AG08395 (cell line): Measurements from ENCODE around the gene DIO3.

Source experiments
- DNase-seq: peaks from one replicate; pipeline ENCODE4 v3.0.0; 2012; ENCODE audit warnings: mixed read lengths, low spot score

Gene DIO3

DNA sequence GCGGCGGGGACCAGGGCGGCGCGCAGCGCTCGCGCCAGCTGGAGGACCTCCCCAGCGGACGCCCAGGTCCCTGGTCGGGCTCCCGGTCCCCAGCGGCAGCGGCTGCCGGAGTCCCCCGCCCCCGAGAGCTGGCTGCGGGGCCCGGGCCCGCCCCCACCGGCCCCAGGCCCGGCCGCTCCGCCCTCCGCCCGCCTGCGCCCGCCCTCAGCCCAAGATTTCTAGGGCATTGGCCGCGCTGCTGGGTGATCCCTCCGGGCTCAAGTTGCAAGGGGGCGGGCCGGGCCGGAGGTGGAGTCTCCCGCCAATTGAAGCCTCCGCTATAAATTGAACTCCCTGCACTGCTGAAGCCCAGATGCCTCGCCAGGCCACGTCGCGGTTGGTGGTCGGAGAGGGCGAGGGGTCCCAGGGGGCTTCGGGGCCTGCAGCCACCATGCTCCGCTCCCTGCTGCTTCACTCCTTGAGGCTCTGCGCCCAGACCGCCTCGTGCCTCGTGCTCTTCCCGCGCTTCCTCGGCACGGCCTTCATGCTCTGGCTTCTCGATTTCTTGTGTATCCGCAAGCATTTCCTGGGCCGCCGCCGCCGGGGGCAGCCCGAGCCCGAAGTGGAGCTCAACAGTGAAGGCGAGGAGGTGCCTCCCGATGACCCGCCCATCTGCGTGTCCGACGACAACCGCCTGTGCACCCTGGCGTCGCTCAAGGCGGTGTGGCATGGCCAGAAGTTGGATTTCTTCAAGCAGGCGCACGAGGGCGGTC, at the start of gene DIO3:
Gene DIO3, plus strand, starts transcription at position 351 of the 752 bp plus-strand sequence.
- DNase-seq: no peak

DNA sequence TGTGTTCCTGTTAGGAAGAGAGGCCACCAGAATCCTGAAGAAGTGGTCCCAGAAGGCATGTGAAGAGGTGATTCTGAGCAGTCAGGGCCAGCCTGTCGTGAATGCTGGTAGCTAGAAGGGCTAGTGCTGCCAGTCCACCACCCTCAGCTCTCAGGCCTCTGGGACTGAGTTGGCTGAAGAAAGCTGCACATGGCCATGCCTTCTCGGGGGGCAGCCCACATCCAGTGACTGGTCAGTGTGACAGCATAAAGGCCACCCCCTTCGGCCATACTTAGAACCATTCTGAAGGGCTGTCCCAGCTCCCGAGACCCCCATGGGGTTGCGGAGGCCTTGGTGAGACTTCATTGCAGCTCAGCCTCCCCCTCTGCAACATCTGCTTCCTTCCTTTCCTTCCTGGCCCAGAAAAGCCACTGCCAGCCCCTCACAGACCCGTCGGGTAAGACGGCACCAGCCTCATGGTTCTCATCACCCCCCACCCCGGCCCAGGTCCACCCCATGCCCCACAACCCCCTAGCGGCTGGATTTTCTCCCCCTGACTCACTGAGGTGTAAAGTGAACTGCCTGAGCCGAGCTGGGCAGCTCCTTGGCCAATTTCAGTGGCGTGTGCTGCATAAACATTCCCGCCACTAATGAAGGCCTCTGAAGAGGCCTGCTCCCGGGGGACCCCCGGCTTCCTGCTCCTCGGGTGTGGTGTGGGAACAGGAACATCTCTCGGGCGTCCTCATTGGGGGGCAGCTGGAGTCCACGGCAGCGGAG, 49.5 kb upstream of the DIO3 start:
- DNase-seq: no peak

DNA sequence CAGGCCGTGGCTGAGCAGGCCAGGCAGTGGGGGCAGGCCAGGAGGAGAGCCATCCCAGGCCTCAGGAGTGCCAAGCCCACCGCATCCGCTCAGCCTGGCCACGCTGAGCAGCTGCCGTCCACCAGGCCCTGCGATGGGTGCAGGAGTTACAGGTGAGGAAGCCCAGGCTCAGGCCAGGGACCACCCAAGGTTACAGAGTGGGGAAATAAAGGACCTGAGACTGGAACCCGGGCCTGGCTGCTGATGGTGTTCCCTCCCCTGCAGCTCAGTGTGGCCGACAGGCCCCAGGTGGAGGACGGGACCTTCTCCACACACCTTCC, 49.0 kb upstream of the DIO3 start:
- no peak for DNase-seq

DNA sequence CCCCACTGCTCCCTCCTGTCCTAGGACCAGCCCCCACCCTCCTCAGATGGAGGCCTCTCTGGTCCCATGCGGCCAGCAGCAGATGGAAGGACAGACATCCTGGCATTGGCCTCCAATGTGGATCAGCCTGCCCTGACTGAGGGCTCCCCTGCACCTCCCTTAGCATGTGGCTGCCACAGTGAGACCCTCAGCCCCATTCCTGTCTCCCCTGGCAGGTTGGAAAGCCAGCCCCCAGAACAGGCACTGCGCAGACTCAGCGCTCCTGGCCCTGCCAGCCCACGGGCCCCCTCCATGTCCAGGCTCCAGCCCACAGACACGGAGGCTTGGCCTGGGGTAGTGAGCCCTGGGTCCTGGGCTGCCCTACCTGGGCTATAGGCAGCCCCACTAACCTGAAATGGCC, 47.2 kb upstream of the DIO3 start:
- DNase-seq: no peak

DNA sequence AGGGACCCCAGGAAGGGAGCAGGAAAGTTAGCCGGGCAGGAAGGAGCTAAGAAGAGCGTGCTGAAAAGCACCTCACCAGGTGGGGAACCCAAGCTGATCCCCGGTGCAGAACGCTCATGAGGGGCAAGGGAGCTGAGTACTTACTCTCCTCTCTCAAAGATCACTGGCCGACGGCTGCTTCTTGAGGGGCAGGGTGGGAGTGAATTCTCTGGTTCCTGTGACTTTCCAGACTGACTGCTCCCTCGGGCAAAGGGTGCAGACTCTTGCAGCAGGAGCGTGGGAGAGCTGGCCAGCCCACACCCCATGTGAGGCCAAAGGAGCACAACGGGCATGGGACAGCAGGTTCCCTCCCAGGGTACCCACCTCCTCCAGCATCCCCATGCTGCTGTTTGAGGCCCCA, 44.9 kb upstream of the DIO3 start:
- DNase-seq: no peak

DNA sequence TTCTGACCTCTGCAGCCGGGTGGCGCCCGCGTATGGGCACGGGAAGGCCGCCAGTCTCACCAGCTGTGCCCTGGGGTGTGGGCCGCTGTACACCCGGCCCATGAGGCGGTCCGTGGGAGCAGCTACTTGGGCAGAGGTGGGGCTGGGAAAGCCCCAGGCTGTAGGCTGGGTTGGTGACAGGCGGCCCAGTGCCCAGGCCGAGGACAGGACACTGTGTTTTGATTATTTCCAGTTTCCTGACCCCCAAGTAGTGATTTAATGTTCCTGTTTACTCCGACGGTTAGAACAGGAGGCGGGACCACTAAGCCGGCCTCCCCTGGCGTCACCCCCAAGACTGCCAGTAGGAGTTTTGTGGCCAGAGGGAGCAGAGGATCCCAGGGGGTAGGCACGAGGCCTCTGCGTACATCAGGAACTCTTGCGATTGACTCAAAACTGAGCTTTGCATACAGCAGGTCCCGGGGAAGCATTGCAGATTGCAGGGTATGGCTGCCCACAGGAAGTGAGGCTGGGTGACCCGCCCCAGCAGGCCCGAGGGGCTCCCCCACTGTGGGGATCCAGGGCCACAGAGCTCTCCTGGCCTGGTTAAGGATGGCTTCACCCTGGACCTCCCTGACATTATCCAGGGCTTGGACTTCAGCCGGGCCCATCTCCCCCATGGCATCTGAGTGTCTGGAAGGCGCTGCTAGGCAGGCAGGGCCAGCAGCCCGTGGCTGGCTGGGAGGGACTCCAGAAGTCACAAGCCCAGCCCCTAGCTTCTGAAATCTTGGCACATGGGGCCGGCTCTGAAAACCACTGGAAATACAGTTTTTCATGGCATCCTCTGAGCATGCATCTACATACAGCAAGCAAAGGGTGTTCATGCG, 42.5 kb upstream of the DIO3 start:
- DNase-seq: no peak

DNA sequence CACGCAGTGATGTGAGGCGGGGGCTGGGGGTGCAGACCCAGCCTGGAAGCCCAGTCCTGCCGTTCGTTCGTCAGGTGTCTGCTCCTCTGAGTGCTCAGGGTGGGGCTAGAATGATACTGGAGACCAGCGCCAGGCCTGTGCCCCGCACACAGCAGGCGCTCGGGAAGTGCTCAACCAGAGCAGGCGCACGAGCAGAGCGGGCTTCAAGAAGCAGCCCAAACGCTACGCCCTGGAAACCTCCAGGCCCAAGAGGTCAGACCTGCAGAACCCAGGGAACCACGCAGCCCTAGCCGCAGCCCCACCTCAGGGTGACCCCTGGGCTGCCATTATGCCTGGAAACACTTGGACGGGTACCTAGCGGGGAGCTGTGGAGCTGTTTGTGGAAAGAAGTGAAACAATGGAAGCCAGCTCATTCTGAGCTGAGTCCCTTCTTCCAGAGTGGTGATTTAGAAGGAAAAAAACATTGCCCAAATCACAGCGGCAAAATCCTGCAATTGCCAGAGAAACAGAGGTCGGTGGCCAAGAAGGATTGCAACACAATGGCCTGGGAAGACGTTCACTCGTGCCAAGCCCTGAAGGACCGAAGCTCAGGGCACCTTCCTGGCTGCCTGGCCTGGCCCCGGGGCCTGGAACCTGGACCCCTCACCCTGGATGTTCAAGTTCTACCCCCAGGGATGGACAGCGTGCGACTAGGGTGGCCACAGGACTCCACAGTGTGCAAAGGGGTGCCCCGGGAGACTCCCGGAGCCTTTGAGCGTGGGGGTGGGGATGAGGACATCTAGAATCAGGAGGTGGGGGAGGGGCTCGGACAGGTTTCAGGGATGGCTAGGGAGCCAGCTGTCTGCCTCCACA, 40.4 kb upstream of the DIO3 start:
- DNase-seq: peak; percentile 38

DNA sequence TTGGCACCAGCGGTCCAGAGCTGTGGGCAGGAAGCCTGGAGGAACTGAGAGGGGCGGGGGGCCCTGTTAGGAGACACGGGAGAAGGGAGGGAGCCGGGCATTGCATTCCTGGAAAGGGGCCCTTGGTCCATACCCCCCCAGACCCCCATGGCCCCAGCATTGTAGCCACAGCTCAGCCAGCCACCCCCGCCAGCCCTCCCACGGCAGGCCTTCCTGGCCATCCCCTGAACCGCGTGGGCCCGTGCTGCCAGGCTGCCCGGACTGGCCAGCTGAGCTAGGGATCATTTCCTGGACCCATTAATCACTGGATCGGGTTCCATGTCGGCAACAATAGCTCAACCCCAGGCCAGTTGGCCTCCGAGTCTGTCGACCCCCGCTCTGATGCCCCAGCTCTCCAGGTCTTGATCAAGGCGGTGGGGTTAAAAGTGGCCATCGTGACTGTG, 39.8 kb upstream of the DIO3 start:
- no peak for DNase-seq

DNA sequence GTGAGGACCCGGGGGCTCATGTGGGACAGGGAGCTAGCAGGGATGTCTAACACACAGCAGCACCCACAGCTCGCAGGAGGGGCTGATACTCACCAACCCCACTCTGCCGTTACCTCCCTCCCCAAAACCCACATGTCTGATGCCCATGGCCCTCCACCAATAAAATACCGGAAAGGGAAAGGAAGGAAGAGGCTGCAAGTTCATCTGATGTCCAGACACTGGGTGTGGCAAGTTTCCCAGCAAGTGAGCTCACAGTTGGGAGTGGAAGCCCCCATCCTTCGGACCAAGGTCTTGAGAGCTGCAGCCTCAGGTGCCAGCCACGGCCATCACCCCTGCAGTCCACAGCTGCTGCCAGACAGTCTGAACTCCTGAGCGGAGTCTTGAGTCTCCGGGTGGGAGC, 39.3 kb upstream of the DIO3 start:
- no peak for DNase-seq

DNA sequence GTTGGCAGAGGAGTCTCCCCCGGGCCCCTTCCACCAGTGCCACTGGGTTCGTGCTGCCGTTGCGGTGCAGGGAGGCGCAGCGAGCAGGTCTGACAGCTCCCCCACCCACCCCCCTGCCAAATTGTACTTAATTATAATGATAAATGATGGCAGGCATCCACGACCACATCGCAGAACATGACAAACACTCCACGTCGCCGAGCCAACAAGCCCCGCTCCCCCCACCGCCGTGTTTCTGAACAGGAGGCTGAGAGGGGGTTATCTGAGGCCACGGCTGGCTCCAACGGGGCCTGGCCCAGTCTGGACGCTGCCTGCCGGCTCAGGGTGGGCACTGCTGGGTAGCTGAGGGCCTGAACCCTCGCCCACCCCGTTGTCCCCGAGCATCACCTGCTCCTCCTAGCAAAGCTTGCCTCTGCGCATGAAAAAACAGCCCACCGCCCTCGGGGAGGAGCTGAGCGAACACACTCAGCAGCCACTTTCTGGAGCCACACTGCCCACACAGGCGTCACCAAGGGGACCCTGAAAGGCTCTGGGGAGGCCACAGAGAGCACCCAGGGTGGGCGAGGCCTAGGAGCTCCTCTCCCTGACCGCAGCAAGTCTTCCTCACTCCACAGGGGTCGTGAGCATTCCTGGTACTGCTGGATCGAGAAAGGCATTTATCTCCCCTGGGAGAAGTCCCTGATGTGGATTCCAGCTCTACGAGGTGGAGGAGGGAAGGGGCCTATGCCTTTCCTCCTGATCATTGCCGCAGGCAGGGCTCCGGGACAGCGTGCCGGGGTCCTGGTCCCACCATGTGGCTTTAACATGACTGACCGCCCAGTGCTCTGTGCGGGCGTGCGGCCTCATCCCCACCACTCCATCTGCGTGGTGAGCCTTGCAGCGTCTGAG, 35.4 kb upstream of the DIO3 start:
- no peak for DNase-seq

DNA sequence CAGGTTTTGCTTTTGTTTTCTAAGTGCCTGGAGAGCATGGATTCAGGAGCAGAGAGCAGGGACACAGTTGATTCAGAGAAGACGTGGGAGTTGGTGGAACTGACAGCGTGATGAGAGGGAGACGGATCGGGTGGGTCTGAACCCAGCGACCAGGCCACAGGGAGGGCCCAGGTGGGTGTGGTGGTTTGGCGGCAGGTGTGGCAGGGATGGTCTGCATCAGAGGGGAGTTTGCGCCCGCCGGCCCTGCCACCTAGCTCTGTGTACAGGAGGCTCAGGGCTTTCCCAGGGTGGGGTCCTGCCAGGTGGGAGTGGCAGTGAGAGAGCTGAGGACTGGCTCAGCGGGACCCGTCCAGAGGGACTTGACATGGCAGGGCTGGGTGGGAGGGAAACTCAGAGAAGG, 33.3 kb upstream of the DIO3 start:
- no peak for DNase-seq

DNA sequence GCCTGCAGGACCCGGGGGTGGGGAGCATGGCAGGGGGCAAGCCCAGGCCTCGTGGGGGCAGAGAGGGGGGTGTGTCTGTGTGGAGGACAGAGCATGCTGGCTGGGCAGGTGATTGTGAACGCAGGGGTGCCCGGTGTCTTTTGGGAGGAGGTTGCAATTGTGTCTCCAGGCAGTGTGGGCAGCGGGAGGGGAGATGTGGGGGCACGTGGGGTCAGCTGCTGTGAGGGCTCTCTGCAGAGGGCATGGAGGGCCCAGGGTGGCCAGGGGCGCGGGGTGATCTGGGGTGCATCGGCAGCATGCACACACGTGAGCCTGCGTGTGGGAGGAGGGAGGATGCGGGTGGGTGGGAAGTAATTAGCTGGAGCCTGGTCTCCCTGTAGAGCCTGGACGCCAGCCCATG, 32.2 kb upstream of the DIO3 start:
- no peak for DNase-seq

DNA sequence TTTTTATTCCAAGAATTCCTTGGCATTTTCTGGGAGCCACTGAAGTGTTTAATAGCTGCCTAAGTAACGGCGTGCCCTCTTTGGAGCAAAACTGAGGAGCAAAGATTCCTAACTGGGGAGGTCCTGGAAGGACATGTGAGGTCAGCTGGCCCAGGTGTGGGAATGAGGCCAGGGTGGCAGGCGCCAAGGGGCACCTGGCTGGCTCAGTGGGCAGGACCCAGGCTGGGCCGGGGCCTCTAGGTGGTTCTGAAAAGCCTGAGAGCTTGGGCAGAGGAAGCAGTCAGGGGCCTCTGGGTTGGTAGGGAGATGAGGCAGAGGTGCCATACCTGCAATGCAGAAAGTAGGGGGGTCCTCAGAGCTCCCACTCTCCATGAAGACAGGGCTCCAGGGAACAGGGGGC, 27.1 kb upstream of the DIO3 start:
- DNase-seq: no peak

DNA sequence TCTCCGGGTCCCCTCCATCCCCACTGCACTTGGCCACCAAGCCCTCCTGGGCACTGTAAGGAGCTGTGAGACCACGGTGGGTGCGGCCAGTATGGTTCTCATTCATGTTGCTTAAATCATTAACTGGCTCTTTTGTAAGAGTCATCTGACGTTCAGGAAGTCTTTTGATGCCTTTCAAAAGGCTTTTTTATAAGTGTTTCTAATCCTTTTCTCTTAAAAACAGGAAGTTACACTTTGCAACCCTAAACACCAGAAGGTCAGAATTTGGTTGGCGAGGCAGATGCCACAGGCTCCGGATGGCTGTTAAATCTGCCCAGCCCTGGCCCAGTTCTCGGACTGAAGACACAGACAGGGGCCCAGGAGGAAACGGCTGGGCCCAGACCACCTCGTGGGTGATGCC, 26.1 kb upstream of the DIO3 start:
- no peak for DNase-seq

DNA sequence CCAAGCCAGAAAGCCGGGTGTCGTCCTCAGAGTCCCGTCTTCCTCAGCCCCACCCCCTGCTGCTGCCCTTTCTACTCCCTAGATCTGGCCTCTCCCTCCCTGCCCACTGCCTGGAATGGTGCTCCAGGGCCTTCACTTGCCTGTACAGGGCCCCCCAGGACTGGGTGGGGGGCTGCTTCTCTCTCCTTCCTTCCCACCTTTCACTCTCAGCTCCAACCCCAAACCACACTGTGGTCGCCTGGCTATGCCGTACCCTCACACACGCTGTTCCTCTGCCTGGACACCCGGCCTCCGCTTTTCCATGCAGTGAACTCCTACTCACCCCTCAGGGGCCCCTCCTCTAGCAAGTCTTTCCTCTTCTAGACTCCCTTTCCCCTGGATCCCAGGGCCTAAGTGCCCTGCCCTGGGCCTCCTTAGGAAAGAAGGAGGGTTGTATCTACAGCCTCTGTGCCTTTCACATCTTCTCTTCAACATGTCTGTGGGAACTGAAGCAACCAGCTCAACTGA, 25.5 kb upstream of the DIO3 start:
- no peak for DNase-seq

DNA sequence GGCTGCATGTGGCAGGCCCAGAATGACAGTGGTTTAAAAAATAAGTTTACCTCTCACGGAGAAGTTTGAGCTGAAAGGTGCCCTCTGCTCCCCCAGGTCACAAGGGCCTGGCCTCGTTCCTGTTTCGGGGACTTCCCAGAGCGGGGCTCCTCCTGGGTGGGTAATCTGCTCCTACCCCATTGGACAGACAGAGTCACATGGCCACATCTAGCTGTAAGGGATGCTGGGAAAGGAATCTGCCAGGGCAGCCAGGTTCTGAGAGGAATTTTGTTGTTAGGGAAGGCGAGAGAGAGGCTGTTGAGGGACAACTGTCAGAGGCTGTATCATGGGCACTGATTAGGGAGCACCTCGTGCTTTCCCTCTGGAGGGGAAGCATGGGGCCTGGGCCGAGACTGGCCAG, 24.0 kb upstream of the DIO3 start:
- DNase-seq: no peak

DNA sequence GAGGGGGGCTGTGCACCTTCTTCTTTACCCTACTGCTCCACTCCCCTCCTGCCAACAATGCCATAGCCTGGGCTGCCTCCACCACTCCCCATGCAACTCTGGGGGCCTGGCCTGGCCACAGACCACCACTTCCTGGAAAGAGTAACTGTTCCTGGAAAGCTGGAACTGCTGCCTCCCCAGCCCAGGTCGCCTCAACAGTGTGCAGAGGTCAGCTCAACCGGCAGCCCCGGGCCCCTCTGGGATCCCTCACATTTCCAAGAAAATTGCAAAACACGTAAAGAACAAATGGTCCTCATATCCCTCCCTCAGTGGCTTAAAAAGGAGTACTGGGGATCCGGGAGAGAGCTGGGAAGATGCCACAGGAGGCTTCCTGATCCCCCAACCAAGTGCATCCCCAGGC, 22.4 kb upstream of the DIO3 start:
- no peak for DNase-seq

DNA sequence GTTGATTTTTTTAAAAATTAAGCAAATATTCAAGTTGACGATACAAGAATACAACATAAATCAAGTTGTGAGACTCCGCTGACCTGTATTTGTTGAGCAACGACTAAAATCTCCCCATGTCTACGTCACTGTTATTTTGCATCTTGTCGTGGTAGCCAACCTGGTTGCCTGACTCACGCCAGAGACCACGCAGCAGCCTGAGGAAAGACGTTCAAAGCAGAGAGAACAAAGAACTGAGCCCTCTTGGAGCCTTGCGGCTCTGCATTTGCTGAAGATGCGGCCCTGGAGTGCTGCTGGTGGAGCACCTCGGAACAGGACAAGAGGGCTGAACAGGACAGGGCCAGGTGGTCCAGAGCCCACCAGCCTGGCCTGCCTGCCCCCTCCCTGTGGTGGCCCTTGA, 21.4 kb upstream of the DIO3 start:
- DNase-seq: no peak

DNA sequence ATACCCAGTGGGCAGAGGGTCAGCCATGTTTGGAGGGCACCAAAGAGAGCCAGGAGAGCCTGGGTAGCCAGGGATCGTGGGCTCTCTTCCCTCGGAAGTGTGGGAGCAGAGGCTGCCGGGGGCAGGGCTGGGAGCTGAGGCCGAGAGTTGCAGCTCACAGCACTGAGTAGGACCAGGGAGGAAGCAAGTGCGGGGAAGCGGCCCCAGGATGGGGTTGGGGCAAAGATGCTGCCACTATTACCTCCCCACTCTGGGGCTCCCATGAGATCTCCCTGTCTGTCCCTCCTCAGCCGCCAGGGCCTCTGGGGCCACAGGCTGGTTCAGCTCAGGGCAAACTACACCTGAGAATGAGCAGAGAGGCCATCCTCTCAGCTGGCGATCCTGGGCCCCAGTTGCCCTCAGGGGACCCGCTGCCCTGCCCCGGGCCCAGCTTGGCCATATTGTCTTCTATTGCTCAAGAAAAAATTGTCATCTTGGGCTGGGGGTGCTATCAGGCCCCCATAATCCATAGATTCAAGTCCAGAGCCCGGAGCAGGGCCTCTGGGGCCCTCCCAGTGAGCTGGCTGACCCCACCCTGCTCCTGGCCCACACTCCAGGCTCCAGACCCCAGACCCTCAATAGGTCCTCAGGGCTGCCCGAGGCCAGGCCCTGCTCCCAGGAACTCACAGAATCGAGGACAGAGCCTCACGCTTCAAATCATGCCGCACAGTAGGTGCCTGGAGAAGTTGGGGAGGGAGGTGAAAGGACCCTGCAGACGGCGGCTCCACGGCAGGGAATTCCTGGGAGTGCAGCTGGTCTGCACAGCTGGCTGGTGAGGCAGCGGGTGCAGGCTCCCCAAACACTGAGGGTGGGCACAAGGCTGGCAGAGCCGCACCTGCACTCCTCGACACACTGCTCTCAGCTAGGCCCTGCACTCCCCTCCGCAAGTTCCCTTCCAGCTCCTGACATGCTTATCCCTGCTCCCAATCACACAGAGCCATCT, 20.5 kb upstream of the DIO3 start:
- no peak for DNase-seq

DNA sequence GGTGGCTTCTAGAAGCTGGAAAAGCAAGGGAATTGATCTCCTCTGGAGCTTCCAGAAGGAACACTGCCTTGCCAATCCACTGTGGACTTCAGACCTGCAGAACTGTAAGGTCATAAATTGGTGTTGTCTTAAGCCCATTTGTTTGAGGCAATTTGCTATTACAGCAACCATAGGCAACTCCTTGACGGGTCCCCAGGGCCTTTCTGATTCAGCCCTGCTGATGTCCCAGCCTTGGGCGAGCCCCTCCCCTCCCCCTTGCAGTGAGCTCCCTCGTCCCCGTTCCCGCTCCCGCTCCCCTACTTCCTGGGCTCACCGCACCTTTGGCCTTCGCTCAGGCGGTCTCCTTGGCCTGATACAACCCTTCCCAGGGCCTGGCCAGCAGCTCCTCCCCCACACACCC, 18.9 kb upstream of the DIO3 start:
- no peak for DNase-seq
